KG1 (cell line): ENCODE data around the gene ATF6.

Source experiments
- DNase-seq: peaks from one replicate; lab custom pipeline; 2025; lab: John Stamatoyannopoulos, UW

Gene ATF6

DNA sequence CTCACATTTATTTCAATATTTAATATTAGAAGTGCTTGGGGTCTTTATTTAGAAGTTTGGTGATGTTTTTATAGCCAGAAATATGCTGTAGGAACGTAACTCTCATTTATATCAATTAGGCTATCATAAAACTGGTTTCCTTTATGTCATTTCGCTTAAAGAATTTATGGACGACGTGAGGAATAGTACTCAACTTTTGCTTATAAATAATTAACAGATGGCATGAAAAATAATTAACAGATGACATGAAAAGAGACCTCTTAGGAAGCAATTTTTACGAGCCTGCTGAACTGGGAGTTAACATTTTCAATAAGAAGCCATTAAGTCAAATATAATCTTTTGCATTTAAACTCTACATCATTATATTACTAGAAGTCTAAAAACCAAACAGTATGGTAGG lies 134.0 kb downstream of the ATF6 start:
- DNase-seq, result no peak

DNA sequence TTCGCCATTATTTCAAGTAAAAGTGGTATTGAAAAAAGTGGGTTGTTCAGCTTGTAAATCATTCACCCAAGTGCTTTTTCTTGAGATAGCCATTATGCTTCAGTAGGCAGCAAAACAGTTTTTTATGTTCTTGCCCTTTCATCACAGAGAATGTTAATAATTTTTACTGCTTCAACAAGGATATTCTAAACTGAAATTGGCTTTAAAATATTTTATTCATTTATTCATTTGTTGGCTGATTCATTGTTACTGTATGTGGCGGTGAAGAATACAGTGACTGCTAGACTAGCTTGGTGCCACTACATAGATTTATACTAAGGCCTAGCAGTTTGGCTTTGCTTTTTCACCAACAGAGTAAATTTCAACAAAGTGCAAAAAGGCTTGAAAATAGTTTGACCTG lies 136.1 kb downstream of the ATF6 start:
- DNase-seq, result no peak

DNA sequence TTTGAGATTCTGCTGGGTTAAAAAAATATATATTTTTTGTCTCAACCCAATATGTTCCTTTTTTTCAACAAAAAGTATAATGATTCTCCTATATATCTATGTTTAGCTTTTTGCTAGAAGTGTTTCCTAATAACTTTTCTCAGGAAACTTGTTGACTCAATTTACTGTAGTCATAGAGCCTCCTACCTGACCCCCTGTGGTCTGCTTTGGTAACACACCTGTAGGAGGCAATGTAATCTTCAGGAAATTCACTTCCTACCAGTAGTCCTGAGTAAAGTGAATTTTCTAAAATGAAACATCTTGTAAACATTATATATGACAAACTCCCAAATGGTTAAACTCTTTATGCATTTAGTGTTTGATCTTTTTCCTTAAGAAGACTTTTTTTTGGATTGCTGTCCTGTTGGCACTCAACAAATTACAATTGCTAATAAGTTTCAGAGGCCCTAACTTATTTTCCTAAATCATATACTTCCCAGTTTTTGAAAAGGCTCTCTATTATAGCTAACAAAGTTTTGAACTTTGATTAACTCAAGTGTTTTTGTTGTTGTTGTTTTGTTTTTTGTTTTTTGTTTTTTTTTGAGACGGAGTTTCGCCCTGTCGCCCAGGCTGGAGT lies 139.3 kb downstream of the ATF6 start:
- no peak for DNase-seq

- DNase-seq, result no peak
Measured at GRCh38 chr1:161907265-161907664, 141.1 kb downstream of the ATF6 start.

- no peak for DNase-seq
Measured at GRCh38 chr1:161908264-161908663, 142.1 kb downstream of the ATF6 start.

DNA sequence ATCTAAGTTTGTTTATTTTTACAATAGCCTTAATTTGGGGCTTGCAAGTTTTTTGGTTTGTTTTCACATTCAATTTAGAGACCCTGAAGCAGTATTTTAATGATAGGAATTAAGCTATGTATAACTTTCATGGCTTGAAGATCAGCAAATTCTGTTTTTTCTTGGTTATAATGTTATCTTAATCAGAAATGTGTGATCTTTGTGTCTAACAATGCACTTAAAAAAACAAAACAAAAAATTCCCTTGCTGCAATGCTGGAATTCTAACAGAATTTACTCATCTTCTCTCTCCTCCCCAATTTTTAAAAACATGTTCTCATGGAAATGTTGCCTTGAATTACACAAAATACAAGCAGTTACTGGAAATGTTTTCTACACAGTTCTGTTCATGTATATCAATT lies 144.5 kb downstream of the ATF6 start:
- no peak for DNase-seq

DNA sequence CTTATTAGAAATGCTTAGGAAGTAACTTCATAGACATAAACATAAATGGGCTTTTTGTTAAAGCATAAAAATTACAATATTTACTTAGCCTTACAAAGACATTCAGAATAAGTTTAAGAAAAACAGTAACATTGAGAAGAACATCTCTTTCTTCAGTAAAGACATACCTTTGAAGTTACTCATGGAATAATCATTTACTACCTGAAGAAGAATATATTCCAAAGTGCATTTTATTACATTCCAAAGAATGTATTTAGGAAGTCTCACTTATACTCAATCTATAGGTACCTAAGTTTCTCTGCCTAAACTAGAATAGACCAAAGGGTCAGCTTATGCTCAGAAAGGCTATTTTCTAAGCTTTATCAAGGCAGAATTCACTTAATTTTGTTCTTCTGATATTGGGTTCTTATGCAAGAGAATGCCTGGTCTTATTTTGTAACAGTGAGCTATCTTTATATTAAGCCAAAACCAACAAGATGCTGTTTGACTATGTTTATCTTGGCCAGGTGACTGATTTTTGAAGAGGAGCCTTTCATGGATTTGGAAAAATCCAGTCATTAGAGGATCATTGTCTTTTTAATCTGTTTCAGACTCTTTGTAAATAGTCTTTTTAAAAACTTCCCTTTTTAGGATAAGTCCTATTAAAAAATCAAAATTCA lies 147.5 kb downstream of the ATF6 start:
- DNase-seq, result no peak

DNA sequence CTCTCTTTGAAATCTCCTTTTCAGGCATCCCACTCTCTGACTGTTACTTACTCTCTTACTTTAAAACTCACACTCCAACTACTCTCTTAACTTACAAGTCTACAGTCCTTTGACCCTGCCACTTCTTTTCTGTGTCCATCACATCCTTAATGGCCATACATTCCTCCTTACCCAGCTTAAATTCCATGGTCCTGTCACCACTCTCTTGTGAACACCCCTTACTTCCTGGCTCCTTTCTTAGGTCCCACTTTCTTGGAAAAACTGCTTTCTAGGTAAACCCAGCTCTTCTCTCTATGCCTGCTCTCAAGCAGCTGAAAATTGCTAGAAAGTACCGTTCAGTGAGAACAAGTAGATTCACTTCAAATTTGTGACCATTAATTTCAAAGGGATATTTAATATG lies 148.5 kb downstream of the ATF6 start:
- DNase-seq, result no peak

GRCh38 chr1:161915051-161915503 lies 149.0 kb downstream of the ATF6 start:
- no peak for DNase-seq

DNA sequence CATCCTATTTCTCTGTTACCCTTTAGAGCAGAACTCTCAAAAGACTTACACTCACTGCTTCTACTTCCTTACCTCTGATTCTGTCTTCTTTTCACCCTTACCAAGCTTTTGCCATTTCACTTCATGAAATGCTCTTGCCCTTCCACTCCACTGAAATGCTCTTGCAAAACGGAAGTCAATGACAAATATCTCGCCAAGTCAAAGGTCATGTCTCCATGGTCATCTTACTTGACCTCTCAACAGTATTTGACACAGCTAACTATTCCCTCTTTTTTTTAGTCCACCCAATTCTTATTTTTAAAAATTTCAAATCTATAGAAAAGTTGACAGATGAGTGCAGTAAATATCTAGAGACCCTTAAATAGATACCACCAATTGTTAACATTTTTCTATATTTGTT lies 149.9 kb downstream of the ATF6 start:
- DNase-seq, result no peak

GRCh38 chr1:161919229-161919628 lies 153.1 kb downstream of the ATF6 start:
- no peak for DNase-seq

GRCh38 chr1:161921491-161921890 lies 155.4 kb downstream of the ATF6 start:
- DNase-seq, result no peak

DNA sequence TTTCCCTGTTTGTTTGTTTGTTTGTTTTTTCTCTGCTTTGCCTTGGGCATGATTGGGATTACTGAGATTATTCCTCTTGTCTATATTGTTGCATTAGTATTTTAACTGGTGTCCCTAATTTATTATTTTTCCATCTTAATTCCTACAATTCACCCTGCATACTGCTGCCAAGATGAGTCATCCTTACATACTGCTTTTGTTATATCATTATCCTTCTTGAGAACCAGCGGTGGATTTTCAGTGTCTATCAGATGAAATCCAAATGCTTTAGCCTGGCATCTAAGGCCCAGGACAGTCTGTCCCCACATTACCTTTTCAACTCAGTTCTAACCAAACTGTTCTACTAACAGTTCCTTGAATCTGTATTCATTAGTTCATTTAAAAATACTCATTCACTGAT lies 155.9 kb downstream of the ATF6 start:
- DNase-seq, result no peak

DNA sequence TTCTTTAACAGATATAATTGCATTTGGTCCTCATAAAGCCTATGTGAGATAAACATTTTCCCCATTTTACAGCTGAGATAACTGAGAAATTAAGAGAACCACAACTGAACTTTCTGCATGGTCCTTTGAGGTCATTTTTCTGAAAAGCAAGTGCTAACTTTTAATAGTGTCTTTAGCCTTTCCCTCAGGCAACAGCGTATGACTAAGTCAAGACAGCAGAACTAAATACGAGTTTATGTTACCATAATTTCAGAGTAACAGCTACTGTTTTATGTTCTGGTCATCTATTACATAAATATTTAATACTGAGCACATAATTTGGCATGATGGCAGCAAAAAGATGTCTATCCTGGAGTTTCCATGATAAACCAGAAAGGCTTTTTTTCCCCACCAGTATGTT lies 161.9 kb downstream of the ATF6 start:
- no peak for DNase-seq

- no peak for DNase-seq
Measured at GRCh38 chr1:161929137-161929536, 163.0 kb downstream of the ATF6 start.

DNA sequence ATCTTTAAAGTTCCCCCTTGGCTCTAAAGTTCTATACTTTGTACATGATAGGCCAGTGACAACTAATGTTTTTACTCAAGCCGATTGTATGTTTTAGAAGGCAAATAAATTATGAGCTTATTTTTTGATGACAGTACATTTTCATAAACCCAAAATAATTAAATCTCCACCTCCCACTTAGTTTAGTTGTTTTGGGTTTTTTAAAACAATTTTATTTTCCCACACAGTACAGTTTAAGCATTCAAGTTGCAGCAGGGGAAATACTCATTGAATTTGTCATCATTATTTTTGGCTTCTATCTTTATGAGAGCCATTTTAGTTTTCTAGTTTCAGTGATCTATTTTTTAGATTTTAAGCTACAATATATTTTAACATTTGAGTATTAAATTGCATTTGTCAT lies 163.9 kb downstream of the ATF6 start:
- DNase-seq, result no peak

DNA sequence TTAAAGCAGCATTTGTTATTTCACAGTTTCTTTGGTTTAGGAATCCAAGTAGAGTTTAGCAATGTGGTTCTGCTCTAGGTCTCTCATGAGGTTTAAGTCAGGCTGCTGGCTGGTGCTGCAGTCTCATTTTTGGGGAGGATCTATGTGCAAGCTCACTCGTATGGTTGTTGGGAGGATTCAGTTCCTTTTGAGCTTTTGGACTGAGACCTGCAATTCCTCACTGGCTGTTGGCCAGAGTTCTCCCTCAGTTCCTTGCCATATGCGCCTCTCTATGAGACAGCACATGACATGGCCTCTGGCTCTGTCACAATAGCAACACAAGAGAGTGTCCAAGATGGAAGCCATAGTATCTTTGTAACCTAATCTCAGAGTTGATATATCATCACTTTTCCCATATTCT lies 166.5 kb downstream of the ATF6 start:
- no peak for DNase-seq

DNA sequence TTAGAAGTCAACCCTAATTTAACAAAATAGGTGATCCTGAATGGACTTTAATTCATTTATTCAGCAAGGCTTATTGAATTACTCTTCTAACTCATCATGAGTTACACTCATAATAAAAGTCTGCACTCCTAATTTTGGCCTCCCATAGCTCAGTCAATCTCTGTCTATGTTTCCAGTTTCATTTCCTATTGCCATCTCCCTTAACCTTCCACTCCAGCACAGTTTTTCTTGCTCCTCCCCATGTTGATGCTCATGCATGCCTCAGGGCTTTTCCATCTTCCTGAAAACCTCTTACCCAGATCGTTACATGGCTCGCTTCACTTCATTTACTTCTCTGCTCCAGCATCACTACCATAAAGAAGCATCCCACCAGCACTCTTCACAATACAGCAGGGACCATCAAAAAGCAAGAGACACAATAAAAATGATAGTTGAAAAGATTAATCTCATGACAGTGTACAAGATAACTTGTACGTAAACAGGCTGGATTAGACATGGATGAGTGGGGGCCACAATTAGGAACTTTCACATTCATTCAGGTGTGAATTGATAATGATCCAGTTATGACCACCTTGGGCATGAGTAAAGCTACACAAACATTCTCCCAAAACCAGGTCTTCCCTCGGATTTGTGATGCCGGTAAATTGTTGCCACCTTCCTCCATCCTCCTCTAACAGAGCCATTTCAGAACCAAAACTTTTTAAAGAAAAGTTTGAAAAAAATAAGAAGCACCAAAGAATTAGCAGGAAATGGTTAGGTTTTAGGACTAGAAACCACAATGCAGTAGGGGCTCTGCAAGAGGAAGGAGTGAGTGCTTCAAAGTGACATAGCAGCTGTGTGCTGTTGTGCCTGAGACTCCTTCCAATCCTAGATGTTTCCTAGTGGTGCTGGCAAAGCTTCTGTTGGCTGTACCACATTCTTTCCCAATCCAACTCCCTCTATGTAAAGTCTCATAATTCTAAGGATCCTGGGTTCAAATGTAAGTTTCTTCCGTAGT lies 167.8 kb downstream of the ATF6 start:
- no peak for DNase-seq

GRCh38 chr1:161935264-161935663 lies 169.1 kb downstream of the ATF6 start:
- no peak for DNase-seq

DNA sequence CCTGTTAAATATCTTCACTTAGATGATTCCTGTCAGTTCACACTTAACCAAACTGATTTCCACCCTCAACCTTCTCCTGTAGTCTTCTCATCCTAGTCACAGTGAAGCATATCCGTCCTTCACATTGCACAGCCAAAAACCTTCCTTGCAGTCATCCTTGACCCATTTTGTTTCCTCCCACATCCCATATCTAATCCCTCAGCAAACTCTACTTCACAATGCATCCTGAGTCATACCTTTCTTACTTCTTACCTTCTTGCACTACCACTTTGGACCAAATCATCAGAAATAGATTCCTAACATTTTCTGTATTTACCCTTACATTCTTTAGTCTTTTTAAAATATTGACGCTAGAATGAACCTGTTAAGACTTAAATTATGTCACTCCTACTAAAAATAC lies 170.7 kb downstream of the ATF6 start:
- DNase-seq, result no peak

DNA sequence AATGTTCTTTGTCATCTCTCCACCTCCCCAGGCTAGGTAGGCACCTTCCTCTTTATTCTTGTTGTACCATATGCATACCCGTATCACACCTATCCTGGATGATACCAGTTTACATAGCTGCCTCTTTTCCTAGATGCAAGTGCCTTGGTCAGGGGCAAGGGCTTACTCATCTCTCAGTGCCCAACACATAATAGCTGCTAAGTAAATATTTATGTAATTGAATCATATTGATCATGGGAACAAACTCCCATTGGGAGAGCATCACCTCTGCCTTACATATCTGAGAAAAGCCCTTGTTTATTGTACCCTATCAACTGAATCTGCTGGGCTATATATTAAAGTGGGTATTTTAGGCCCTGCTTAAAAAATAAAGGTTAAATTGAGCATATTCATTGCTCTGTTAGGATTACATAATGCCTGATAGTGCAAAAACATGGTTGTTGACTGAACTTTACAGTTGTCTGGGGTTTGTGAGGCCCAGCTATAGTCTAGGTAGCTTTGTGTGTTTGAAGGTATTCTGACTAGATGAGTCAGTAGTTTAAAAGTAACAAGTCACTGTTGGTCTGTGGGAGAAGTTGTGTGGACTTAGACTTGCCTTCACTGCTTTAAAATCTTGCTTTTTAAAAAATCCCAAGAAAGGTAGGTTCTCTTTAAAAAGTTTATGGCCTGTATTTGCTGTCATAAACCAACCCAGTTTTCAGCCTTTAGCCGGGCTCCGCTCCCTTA lies 174.9 kb downstream of the ATF6 start:
- DNase-seq, result no peak

GRCh38 chr1:161941726-161942436 lies 175.8 kb downstream of the ATF6 start:
- no peak for DNase-seq
